IMR-90 (cell line): Measurements from ENCODE around the gene CTIF. TPM values are rescaled to one million over a fixed set of nuclear protein-coding genes. Genes with fewer than 3 reads are reported as not detected.

Experiments used
- ATAC-seq: fragments of 200-7000 bp; cut with Tn5 transposase; 2 replicates; pipeline ENCODE4 v1.9.1; 2020; ENCODE audit warnings: low read depth, mild to moderate bottlenecking, moderate library complexity
- BruUV-seq: library from RNA; stranded (reverse); fragments of 400-500 nt; replicated peaks from 2 replicates; lab custom pipeline; 2021; lab: Mats Ljungman, UMichigan
- CTCF ChIA-PET: fragments of 300-600 bp; formaldehyde crosslinking; extraction: SDS; loops from one replicate; lab custom pipeline; 2021; ENCODE audit warnings: antibody characterized with exemption; lab: Yijun Ruan, JAX
- POLR2A ChIA-PET: fragments of 300-600 bp; sonication (Branson Sonifier 250); formaldehyde crosslinking; loops from one replicate; lab custom pipeline; 2022; ENCODE audit warnings: antibody characterized with exemption; ENCODE audit not compliant: unreplicated experiment; lab: Charles Lee
- DNase-seq: peaks from one replicate; pipeline ENCODE4 v3.0.0; 2013
- H2AFZ ChIP-seq: replicated peaks from 2 replicates; pipeline ENCODE3; 2013; ENCODE audit warnings: low read length, mild to moderate bottlenecking; ENCODE audit not compliant: poor library complexity
- H2AK5ac ChIP-seq: 2 replicates; pipeline ENCODE4 v1.6.1; 2013; ENCODE audit warnings: low read depth, low read length, inconsistent platforms
- H2AK9ac ChIP-seq: replicated peaks from 2 replicates; pipeline ENCODE3; 2013; ENCODE audit warnings: mild to moderate bottlenecking, low read depth, low read length, moderate library complexity; ENCODE audit not compliant: poor library complexity
- H2BK120ac ChIP-seq: 2 replicates; pipeline ENCODE4 v1.6.1; 2013; ENCODE audit warnings: low read depth, low read length, inconsistent platforms
- H2BK15ac ChIP-seq: 3 replicates; pipeline ENCODE4 v1.6.1; 2013; ENCODE audit warnings: low read depth, low read length, inconsistent platforms
- H2BK20ac ChIP-seq: 2 replicates; pipeline ENCODE4 v1.6.1; 2013; ENCODE audit warnings: low read depth, mild to moderate bottlenecking, inconsistent platforms, low read length, moderate library complexity
- H2BK5ac ChIP-seq: 2 replicates; pipeline ENCODE4 v1.6.1; 2013; ENCODE audit warnings: mild to moderate bottlenecking, low read depth, low read length, inconsistent platforms; ENCODE audit not compliant: poor library complexity, severe bottlenecking
- H3K14ac ChIP-seq: replicated peaks from 2 replicates; pipeline ENCODE4 v1.6.1; 2013; ENCODE audit warnings: low read depth, low read length, inconsistent platforms
- H3K18ac ChIP-seq: 2 replicates; pipeline ENCODE4 v1.6.1; 2013; ENCODE audit warnings: low read depth, low read length, control low read depth
- H3K23ac ChIP-seq: 2 replicates; pipeline ENCODE4 v1.6.1; 2013; ENCODE audit warnings: low read depth, low read length, inconsistent platforms
- H3K27ac ChIP-seq: 2 replicates; pipeline ENCODE4 v1.5.1; 2013; ENCODE audit warnings: mild to moderate bottlenecking, control low read depth, low read length; ENCODE audit not compliant: insufficient read depth
- H3K27me3 ChIP-seq: 2 replicates; pipeline ENCODE4 v1.6.1; 2013; ENCODE audit warnings: low read length; ENCODE audit not compliant: control insufficient read depth, insufficient read depth
- H3K36me3 ChIP-seq: 2 replicates; pipeline ENCODE4 v1.6.1; 2013; ENCODE audit warnings: low read length, mixed read lengths; ENCODE audit not compliant: control insufficient read depth, insufficient read depth
- H3K4ac ChIP-seq: 2 replicates; pipeline ENCODE4 v1.6.1; 2013; ENCODE audit warnings: low read depth, low read length, inconsistent platforms
- H3K4me1 ChIP-seq: 2 replicates; pipeline ENCODE4 v1.6.1; 2013; ENCODE audit warnings: low read length, mixed read lengths; ENCODE audit not compliant: control insufficient read depth, insufficient read depth
- H3K4me2 ChIP-seq: 2 replicates; pipeline ENCODE4 v1.6.1; 2013; ENCODE audit warnings: low read depth, mild to moderate bottlenecking, control low read depth, low read length, moderate library complexity
- H3K4me3 ChIP-seq: 2 replicates; pipeline ENCODE4 v1.5.1; 2013; ENCODE audit warnings: low read depth, mild to moderate bottlenecking, control low read depth, low read length, moderate library complexity; ENCODE audit not compliant: insufficient read depth
- H3K56ac ChIP-seq: 2 replicates; pipeline ENCODE4 v1.6.1; 2013; ENCODE audit warnings: low read length, inconsistent platforms; ENCODE audit not compliant: insufficient read depth; ENCODE audit errors: extremely low read depth
- H3K79me1 ChIP-seq, 2 experiments: 2 replicates each; pipeline ENCODE4 v1.6.1; 2013; ENCODE audit warnings: low read length in 2 of 2, inconsistent platforms in 1 of 2, low read depth in 1 of 2
- H3K9ac ChIP-seq: 2 replicates; pipeline ENCODE4 v1.6.1; 2013; ENCODE audit warnings: low read depth, low read length, control low read depth
- H3K9me1 ChIP-seq: 2 replicates; pipeline ENCODE4 v1.6.1; 2013; ENCODE audit warnings: low read length, inconsistent platforms; ENCODE audit not compliant: insufficient read depth
- H3K9me3 ChIP-seq: 2 replicates; pipeline ENCODE4 v1.6.1; 2013; ENCODE audit warnings: low read length; ENCODE audit not compliant: control insufficient read depth, insufficient read depth
- H4K20me1 ChIP-seq: 2 replicates; pipeline ENCODE4 v1.6.1; 2013; ENCODE audit warnings: low read length, inconsistent platforms; ENCODE audit not compliant: insufficient read depth
- H4K5ac ChIP-seq: 2 replicates; pipeline ENCODE4 v1.6.1; 2013; ENCODE audit warnings: mild to moderate bottlenecking, low read depth, low read length, control low read depth
- H4K8ac ChIP-seq, 2 experiments: 2 replicates each; pipeline ENCODE4 v1.6.1; 2013; ENCODE audit warnings: low read depth in 2 of 2, low read length in 2 of 2, control low read depth in 1 of 2, inconsistent platforms in 1 of 2
- H4K91ac ChIP-seq: 2 replicates; pipeline ENCODE4 v1.6.1; 2013; ENCODE audit warnings: low read depth, low read length, inconsistent platforms; ENCODE audit not compliant: insufficient read depth
- BHLHE40 ChIP-seq: fragments of 150-350 bp; IDR thresholded peaks from 2 replicates; pipeline ENCODE4 v1.6.1; 2016; ENCODE audit warnings: mild to moderate bottlenecking, low read depth, low read length
- CEBPB ChIP-seq: IDR thresholded peaks from 2 replicates; pipeline ENCODE4 v1.6.1; 2012; ENCODE audit warnings: low read depth, low read length, improper control_type of control experiment
- CHD1 ChIP-seq: IDR thresholded peaks from 2 replicates; pipeline ENCODE4 v1.6.1; 2012; ENCODE audit warnings: low read depth, low read length, improper control_type of control experiment
- FOS ChIP-seq: fragments of 150-350 bp; IDR thresholded peaks from 2 replicates; pipeline ENCODE4 v1.6.1; 2016; ENCODE audit warnings: low read depth, low read length
- MAFK ChIP-seq: IDR thresholded peaks from 2 replicates; pipeline ENCODE4 v1.6.1; 2012; ENCODE audit warnings: low read depth, low read length, improper control_type of control experiment
- MAZ ChIP-seq: IDR thresholded peaks from 2 replicates; pipeline ENCODE4 v1.6.1; 2012; ENCODE audit warnings: low read depth, mild to moderate bottlenecking, low read length, improper control_type of control experiment, moderate library complexity, borderline replicate concordance
- MXI1 ChIP-seq: IDR thresholded peaks from 2 replicates; pipeline ENCODE4 v1.6.1; 2012; ENCODE audit warnings: low read depth, mild to moderate bottlenecking, low read length, moderate library complexity, borderline replicate concordance
- NFE2L2 ChIP-seq: fragments of 150-350 bp; IDR thresholded peaks from 2 replicates; pipeline ENCODE4 v1.6.1; 2016; ENCODE audit warnings: low read depth, mild to moderate bottlenecking, low read length
- POLR2A ChIP-seq: IDR thresholded peaks from 2 replicates; pipeline ENCODE4 v1.6.1; 2012; ENCODE audit warnings: mild to moderate bottlenecking, low read depth, low read length
- RAD21 ChIP-seq: IDR thresholded peaks from 2 replicates; pipeline ENCODE4 v1.6.1; 2012; ENCODE audit warnings: low read length, improper control_type of control experiment
- RCOR1 ChIP-seq: IDR thresholded peaks from 2 replicates; pipeline ENCODE4 v1.6.1; 2012; ENCODE audit warnings: mild to moderate bottlenecking, low read length, improper control_type of control experiment; ENCODE audit not compliant: insufficient replicate concordance
- RFX5 ChIP-seq: IDR thresholded peaks from 2 replicates; pipeline ENCODE4 v1.8.0; 2012; ENCODE audit warnings: low read depth, mild to moderate bottlenecking, low read length, moderate library complexity
- SMC3 ChIP-seq: fragments of 150-350 bp; IDR thresholded peaks from 2 replicates; pipeline ENCODE4 v1.6.1; 2016; ENCODE audit warnings: low read depth, mild to moderate bottlenecking, antibody characterized with exemption, low read length, moderate library complexity
- USF2 ChIP-seq: fragments of 150-350 bp; IDR thresholded peaks from 2 replicates; pipeline ENCODE4 v1.6.1; 2017; ENCODE audit warnings: mild to moderate bottlenecking, antibody characterized with exemption, low read length, low read depth
- WGBS, 2 experiments: methylation state at CpG; one replicate each; pipeline versions ENCODE4 v1.1.5 to v1.1.7; 2013; ENCODE audit warnings: missing lambda C conversion rate in 2 of 2; ENCODE audit not compliant: insufficient read length in 1 of 2; ENCODE audit errors: extremely low coverage in 2 of 2; 5-methylcytosine and 5-hydroxymethylcytosine counted together
- dilution Hi-C: fragments of 300-500 bp; cut with HindIII; formaldehyde crosslinking; loops from one replicate; pipeline ENCODE4 v1.14.3; 2018; ENCODE audit warnings: low sequenced_read_pairs; ENCODE audit not compliant: unreplicated experiment
- in situ Hi-C: fragments of 300-500 bp; cut with MboI; formaldehyde crosslinking; loops from 3 replicates; pipeline ENCODE4 v1.14.3; 2019; ENCODE audit warnings: low sequenced_read_pairs, inconsistent platforms, mixed read lengths
- intact Hi-C: fragments of 100-400 bp; cut with micrococcal nuclease; formaldehyde crosslinking; loops from 2 replicates; pipeline ENCODE4 v1.10.0; 2022
- polyA plus RNA-seq, 3 experiments: library from polyadenylated mRNA; depleted of rRNA; stranded (reverse); fragments of >200 nt; gene quantifications; 2 replicates each; pipeline ENCODE4 v1.2.3, GENCODE V29; 2012; ENCODE audit warnings: low replicate concordance in 1 of 3
- total RNA-seq: library from RNA; depleted of rRNA; stranded (reverse); fragments of >200 nt; gene quantifications from 2 replicates; pipeline ENCODE4 v1.2.3, GENCODE V29; 2012
- TF ChIP-seq, protein P1 (sequence below): fragments of 150-350 bp; IDR thresholded peaks from 2 replicates; pipeline ENCODE4 v1.6.1; 2016; ENCODE audit warnings: low read depth, mild to moderate bottlenecking, low read length, moderate library complexity, borderline replicate concordance
- TF ChIP-seq, protein P2 (sequence below): conservative IDR thresholded peaks from 2 replicates; pipeline ENCODE4 v1.5.1; 2012; ENCODE audit warnings: mild to moderate bottlenecking, low read depth, low read length, improper control_type of control experiment

The CTIF gene
- total and polyA plus RNA-seq, 2 of the 4 experiments (the other 2 are of a cell fraction) = 25.1 to 57.0 TPM

DNA sequence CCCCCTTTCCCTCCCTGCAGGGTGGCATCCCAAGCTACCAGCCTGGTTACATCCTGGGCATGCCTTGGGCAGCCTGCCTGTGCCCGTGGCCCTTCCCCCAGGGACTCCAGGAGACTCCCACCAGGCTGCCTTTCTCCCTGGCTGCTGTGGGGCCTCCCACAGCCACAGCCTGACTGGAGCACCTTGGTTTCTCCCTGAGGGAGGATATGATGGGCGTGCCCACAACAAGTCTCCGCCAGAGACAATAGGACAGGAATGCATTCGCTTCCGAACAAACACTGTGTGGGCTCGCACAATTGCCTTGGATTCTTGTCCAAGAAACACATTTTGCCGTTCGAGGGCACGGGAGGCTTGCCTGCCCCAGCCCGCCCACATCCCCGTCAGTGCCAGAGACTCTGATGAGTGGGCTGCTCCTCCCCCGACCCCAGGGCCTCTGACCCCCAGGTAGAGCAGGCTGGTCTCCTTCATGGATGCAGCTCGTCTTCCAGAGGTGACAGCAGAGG lies 309.9 kb downstream of the CTIF start:
- Histone ChIP-seq H2AK9ac (peak overlapping the region; percentile 23), H3K27me3 (no peaks in the 10 kb centered on the region), H3K27ac (no peak overlapping the region), H2BK5ac (no peak overlapping the region), H4K20me1 (peaks cover 13% of the 10 kb centered on the region), H3K4me3 (no peak overlapping the region), H3K36me3 (peaks cover 11% of the 10 kb centered on the region; the same call in 1 of the 2 replicates), H3K4me2 (no peak overlapping the region), H2AK5ac (peak overlapping the region; percentile 35), H3K14ac (no peak overlapping the region), H2BK20ac (no peak overlapping the region), H3K4me1 (peaks cover 6% of the 10 kb centered on the region; the same call in 1 of the 2 replicates), H3K9me1 (peaks cover 12% of the 10 kb centered on the region), H3K4ac (no peak overlapping the region), H3K23ac (no peak overlapping the region), H3K18ac (no peak overlapping the region), H4K8ac (no peak overlapping the region), H2AFZ (peak overlapping the region; percentile 13), H4K91ac (no peak overlapping the region), H4K5ac (no peak overlapping the region), H3K79me1 (peaks cover 24 to 63% of the 10 kb centered on the region in 2 experiments), H2BK15ac (no peak overlapping the region), H2BK120ac (no peak overlapping the region), H3K56ac (no peak overlapping the region), H3K9me3 (no peaks in the 10 kb centered on the region), H3K9ac (no peak overlapping the region)
- ChIA-PET CTCF (no interaction called here), POLR2A (interaction anchor here (1.0 kb wide), 1 partner anchor 10 kb away, joined by 14 read pairs; no protein-coding TSS in a partner anchor)
- no TSS peak for BruUV-seq
- 89% methylated on average over 9 of the region's 13 CpGs; no CpG with 5 or more reads in 1 of the 2 experiments for WGBS, 2 experiments
- intact Hi-C loops (no loop called here), dilution Hi-C loops (no loop called here), in situ Hi-C loops (no loop called here)
- ATAC-seq (no peak), DNase-seq (no peak)
- TF ChIP-seq CEBPB (no peak), SMC3 (no peak), BHLHE40 (no peak), MXI1 (no peak), CHD1 (no peak), FOS (no peak), NFE2L2 (no peak), MAZ (no peak), RFX5 (no peak), POLR2A (no peak), RCOR1 (no peak), USF2 (no peak), RAD21 (no peak), MAFK (no peak)
- TF ChIP-seq, protein P1, sequence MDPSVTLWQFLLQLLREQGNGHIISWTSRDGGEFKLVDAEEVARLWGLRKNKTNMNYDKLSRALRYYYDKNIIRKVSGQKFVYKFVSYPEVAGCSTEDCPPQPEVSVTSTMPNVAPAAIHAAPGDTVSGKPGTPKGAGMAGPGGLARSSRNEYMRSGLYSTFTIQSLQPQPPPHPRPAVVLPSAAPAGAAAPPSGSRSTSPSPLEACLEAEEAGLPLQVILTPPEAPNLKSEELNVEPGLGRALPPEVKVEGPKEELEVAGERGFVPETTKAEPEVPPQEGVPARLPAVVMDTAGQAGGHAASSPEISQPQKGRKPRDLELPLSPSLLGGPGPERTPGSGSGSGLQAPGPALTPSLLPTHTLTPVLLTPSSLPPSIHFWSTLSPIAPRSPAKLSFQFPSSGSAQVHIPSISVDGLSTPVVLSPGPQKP = no peak
- TF ChIP-seq, protein P2, sequence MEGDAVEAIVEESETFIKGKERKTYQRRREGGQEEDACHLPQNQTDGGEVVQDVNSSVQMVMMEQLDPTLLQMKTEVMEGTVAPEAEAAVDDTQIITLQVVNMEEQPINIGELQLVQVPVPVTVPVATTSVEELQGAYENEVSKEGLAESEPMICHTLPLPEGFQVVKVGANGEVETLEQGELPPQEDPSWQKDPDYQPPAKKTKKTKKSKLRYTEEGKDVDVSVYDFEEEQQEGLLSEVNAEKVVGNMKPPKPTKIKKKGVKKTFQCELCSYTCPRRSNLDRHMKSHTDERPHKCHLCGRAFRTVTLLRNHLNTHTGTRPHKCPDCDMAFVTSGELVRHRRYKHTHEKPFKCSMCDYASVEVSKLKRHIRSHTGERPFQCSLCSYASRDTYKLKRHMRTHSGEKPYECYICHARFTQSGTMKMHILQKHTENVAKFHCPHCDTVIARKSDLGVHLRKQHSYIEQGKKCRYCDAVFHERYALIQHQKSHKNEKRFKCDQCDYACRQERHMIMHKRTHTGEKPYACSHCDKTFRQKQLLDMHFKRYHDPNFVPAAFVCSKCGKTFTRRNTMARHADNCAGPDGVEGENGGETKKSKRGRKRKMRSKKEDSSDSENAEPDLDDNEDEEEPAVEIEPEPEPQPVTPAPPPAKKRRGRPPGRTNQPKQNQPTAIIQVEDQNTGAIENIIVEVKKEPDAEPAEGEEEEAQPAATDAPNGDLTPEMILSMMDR = no peak
